A673 (cell line): ENCODE measurements around the gene DUSP8.

Experiments used
- EZH2 ChIP-seq: fragments of 200-600 bp; sonication (generic); IDR thresholded peaks from 2 replicates; pipeline ENCODE4 v1.6.1; 2017; ENCODE audit warnings: borderline replicate concordance, low read depth, mild to moderate bottlenecking, mixed read lengths, antibody characterized with exemption, low read length; ENCODE audit not compliant: poor library complexity, severe bottlenecking
- TF ChIP-seq, protein P1 (sequence below): fragments of 300-800, 200-600 bp; sonication (generic); conservative IDR thresholded peaks from 2 replicates; pipeline ENCODE4 v1.5.1; 2017; ENCODE audit warnings: low read depth, mild to moderate bottlenecking, antibody characterized with exemption, low read length, moderate library complexity, mixed read lengths

DNA sequence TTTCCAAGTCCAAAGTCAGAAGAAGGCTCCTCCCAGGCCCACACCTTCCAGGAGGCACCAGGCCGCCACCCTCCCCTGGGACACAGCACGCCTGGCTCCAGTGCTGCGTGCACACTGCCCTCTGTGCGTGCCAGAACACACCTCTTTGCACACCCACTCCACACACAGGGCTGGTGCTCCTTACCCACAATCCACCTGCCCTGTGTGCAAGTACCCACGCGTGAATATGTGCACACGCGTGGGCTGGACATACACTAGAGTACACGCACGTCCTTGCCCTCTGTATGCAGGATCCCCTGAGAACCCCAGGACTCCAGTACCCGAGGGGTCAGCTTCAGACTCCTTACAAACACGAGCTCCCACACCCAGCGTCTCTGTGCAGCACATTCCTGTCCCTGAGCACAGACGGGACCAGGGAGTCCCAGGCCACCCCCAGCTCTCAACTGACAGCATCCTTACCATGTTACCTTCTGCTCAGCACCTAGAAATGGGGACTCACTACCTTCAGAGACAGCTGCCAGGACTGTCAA lies 2.8 kb downstream of the DUSP8 start:
- no peak for TF ChIP-seq EZH2
- TF ChIP-seq, protein P1, sequence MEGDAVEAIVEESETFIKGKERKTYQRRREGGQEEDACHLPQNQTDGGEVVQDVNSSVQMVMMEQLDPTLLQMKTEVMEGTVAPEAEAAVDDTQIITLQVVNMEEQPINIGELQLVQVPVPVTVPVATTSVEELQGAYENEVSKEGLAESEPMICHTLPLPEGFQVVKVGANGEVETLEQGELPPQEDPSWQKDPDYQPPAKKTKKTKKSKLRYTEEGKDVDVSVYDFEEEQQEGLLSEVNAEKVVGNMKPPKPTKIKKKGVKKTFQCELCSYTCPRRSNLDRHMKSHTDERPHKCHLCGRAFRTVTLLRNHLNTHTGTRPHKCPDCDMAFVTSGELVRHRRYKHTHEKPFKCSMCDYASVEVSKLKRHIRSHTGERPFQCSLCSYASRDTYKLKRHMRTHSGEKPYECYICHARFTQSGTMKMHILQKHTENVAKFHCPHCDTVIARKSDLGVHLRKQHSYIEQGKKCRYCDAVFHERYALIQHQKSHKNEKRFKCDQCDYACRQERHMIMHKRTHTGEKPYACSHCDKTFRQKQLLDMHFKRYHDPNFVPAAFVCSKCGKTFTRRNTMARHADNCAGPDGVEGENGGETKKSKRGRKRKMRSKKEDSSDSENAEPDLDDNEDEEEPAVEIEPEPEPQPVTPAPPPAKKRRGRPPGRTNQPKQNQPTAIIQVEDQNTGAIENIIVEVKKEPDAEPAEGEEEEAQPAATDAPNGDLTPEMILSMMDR: no peak
